GM12801 (cell line): ENCODE data around the gene CIDEB.

Source experiments
- TF ChIP-seq, protein P1 (sequence below): IDR thresholded peaks from one replicate; pipeline ENCODE4 v1.5.1; 2011; ENCODE audit warnings: control low read depth; ENCODE audit not compliant: insufficient read length; ENCODE audit errors: extremely low read depth

CIDEB gene, protein sequence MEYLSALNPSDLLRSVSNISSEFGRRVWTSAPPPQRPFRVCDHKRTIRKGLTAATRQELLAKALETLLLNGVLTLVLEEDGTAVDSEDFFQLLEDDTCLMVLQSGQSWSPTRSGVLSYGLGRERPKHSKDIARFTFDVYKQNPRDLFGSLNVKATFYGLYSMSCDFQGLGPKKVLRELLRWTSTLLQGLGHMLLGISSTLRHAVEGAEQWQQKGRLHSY

DNA sequence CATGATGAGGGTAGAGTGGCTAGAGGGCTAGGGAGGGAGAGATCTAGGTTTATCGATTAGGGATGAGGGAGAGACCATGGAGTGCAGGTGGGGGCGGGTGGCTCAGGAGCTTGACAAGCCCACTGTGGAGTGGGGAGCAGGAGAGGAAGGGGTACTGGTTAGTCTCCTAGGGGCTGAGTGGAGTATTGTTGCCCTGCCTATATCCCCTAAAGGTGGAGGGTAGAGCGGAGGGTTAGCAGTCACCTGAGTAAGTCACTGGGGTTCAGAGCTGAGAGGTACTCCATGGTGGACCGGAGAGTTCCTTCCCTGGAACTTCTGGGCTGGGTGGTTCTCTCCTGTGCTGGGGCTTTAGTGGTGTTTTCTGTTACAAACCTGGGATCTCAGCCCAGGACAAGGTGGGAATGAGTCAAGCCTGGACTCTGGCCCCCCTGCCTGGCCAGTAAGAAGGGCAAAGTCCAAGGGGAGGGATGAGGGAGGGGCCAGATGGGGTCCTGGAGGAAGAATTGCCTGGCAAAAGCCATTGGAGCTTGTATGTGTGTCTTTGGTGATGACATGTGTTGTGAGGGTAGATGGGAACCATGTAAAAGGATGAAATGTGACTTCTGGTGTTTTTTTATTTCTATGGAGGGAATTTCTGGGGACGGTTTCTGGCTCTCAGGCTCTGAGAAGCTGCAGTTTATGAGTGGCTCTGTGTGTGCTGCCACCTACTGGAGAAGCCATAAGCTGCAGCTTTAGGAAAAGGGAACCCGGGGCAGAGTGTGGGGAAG, at the start of gene CIDEB:
Gene CIDEB (minus strand): TSS at position 403 of the 767 bp plus-strand sequence. CDS start 119 bp downstream, at position 284.
- TF ChIP-seq, protein P1, sequence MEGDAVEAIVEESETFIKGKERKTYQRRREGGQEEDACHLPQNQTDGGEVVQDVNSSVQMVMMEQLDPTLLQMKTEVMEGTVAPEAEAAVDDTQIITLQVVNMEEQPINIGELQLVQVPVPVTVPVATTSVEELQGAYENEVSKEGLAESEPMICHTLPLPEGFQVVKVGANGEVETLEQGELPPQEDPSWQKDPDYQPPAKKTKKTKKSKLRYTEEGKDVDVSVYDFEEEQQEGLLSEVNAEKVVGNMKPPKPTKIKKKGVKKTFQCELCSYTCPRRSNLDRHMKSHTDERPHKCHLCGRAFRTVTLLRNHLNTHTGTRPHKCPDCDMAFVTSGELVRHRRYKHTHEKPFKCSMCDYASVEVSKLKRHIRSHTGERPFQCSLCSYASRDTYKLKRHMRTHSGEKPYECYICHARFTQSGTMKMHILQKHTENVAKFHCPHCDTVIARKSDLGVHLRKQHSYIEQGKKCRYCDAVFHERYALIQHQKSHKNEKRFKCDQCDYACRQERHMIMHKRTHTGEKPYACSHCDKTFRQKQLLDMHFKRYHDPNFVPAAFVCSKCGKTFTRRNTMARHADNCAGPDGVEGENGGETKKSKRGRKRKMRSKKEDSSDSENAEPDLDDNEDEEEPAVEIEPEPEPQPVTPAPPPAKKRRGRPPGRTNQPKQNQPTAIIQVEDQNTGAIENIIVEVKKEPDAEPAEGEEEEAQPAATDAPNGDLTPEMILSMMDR, result no peak

DNA sequence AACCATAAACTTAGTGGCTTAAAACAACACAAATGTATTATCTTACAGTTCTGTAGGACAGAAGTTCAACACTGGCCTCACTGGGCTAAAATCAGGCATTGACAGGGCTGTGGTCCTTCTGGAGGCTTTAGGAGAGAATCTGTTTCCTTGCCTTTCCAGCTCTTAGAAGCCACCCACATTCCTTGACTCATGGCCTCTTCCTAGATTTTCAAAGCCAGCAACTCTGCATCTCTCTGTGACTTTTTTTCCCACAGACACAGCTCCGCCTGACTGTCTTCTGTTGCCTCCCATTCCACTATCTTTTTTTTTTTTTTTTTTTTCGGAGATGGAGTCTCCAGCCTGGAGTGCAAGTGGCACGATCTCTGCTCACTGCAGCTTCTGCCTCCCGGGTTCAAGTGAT, 48.4 kb upstream of the CIDEB start:
- TF ChIP-seq, protein P1, result no peak

DNA sequence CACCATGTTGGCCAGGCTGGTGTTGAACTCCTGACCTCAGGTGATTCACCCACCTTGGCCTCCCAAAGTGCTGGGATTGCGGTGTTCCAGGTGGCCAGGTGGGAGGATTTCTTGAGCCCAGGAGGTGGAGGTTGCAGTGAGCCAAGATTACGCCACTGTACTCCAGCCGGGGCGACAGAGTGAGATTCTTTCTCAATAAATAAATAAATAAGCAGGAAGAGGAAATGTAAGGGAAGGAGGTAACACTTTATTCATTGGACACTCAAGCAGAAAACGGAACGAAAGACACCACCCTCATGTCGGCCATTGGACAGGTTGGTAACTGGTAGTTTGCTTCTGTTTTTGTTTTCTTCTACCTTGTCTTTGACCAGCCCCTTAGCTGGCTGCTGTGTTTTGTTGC, 47.2 kb upstream of the CIDEB start:
- TF ChIP-seq, protein P1, result no peak

DNA sequence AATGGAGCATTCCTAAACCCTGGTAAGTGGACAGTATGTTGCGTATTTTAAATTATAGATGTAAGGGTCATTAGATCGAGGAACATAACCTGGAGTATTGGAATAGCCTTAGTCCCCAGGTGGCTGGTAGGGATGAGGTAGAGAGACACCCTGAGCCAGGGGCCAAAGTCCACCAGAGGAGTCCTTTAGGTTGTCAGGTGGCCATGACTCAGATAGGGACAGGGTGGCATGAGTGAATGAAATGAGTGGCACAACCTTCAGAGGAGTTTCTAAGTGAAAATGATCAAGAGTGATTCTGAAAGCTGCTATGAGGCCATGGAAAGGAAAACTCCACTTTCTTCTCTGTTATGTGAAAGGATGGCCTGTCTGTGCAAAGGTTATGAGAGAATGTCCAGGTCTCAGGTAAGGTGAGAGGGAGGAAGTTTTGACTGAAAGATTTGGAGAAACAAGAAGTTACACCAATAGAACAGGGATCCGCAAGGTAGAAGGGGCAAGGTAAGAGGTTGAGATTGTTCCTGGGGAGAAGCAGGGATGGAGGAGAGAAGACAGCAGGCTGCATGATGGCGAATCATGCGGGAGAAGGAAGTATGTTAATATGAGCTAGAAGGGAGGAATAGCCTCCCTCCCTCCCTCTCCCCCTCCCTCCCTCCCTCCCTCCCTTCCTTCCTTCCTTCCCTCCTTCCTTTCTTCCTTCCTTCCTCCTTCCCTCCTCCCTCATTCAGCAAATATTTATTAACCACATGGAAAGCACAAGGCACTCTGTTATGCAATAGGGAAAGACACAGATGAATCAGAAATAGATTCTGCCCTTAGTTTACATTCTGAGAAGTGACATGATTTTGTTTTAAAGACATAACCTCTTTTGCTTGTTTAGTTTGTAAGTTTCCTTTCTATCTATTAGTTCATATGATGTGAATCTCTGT, 46.0 kb upstream of the CIDEB start:
- TF ChIP-seq, protein P1, result no peak

DNA sequence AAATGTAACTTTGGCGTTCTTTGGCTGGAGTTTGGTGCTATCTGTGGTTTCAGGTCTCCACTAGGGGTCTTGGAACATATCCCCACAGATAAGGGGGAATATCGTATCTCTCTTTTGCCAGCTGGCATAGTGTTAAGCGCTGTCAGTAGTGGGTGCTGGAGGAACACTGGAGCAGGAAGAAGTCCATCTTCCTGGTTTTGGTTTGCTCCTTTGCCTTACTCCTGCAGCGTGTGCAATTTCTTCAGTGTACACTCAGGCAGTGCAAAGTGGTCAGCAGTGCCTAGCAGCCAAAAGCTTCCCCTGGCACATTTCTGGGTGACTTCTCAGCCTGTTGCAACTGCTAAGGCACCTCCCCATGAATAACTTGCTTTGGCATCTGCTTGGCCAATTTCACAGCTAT, 43.7 kb upstream of the CIDEB start:
- TF ChIP-seq, protein P1, result no peak

DNA sequence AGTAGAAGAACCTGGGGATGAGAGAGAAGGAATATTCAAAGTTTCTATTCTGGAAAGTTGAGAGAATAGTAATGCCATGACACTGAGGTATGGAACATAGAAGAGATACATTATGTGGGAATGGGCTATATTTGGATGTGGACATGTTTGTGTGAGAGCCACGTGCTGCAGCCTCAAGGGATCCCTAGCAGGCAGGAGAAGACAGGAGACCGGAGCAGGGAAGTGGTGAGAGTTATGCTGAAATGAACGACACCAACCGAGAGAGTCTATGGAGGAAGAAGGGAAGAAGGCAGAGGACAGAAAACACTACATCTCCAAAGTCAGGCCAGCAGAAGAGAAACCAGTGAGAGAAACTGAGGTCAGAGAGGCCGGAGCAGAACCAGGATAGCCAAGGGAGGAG, 42.0 kb upstream of the CIDEB start:
- TF ChIP-seq, protein P1, result no peak

DNA sequence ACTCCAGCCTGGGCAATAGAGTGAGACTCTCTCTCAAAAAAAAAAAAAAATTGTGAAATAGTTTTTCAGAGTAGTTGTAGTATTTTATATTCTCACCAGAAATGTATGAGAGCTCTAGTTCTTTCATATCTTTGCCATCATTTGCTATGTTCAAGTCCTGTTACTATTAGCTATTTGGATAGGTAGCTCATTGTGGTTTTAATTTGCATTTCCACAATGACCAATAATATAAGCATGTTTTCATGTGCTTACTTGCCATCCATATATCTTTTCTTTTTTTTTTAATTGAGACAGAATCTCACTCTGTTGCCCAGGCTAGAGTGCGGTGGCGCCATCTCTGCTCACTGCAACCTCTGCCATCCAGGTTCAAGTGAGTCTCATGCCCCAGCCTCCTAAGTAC, 40.4 kb upstream of the CIDEB start:
- TF ChIP-seq, protein P1, result no peak
